GM23338 (cell line): ENCODE measurements around the gene F7. TPM values are rescaled to one million over a fixed set of nuclear protein-coding genes. Genes with fewer than 3 reads are reported as not detected.

ENCODE experiments used
- ATAC-seq: fragments of 200-7000 bp; cut with Tn5 transposase; 3 replicates; pipeline ENCODE4 v1.9.1; 2020
- DNase-seq: peaks from one replicate; pipeline ENCODE4 v3.0.0-alpha.2; 2015; ENCODE audit warnings: low spot score
- H2AFZ ChIP-seq: fragments of 200-600 bp; sonication (generic); 2 replicates; pipeline ENCODE4 v1.8.0; 2016; ENCODE audit warnings: antibody characterized with exemption, mild to moderate bottlenecking, moderate library complexity
- H3F3A ChIP-seq: fragments of 200-600 bp; sonication (generic); replicated peaks from 2 replicates; pipeline ENCODE4 v1.8.0; 2017; ENCODE audit warnings: antibody characterized with exemption, mixed run types, low read depth
- H3K27ac ChIP-seq: fragments of 200-600 bp; sonication (generic); 2 replicates; pipeline ENCODE4 v1.6.1; 2016; ENCODE audit warnings: low read depth
- H3K27me3 ChIP-seq: fragments of 200-600 bp; sonication (generic); 2 replicates; pipeline ENCODE4 v1.8.0; 2016; ENCODE audit warnings: mild to moderate bottlenecking, mixed run types, moderate library complexity; ENCODE audit not compliant: insufficient read depth
- H3K36me3 ChIP-seq: fragments of 200-600 bp; sonication (generic); 2 replicates; pipeline ENCODE4 v1.8.0; 2016; ENCODE audit warnings: mild to moderate bottlenecking; ENCODE audit not compliant: insufficient read depth
- H3K4me1 ChIP-seq: fragments of 200-600 bp; sonication (generic); 2 replicates; pipeline ENCODE4 v1.8.0; 2016; ENCODE audit warnings: mild to moderate bottlenecking, moderate library complexity; ENCODE audit not compliant: insufficient read depth
- H3K4me2 ChIP-seq: fragments of 200-600 bp; sonication (generic); 2 replicates; pipeline ENCODE4 v1.7.1; 2017; ENCODE audit warnings: mixed run types
- H3K4me3 ChIP-seq: fragments of 200-600 bp; sonication (generic); 2 replicates; pipeline ENCODE4 v1.6.1; 2016; ENCODE audit warnings: mixed run types
- H3K79me2 ChIP-seq: fragments of 200-600 bp; sonication (generic); replicated peaks from 2 replicates; pipeline ENCODE4 v1.8.0; 2017; ENCODE audit warnings: mild to moderate bottlenecking; ENCODE audit not compliant: insufficient read depth
- H3K9me2 ChIP-seq: fragments of 200-600 bp; sonication (generic); 2 replicates; pipeline ENCODE4 v1.8.0; 2017; ENCODE audit not compliant: insufficient read depth
- H4K20me1 ChIP-seq: fragments of 200-600 bp; sonication (generic); replicated peaks from 2 replicates; pipeline ENCODE4 v1.8.0; 2017; ENCODE audit warnings: mild to moderate bottlenecking; ENCODE audit not compliant: insufficient read depth
- H3K27ac Mint-ChIP-seq: 2 replicates; pipeline ENCODE4 v1.8.0; 2020; ENCODE audit warnings: inconsistent platforms, mild to moderate bottlenecking, moderate library complexity, mixed read lengths
- H3K27me3 Mint-ChIP-seq: 3 replicates; pipeline ENCODE4 v1.8.0; 2022; ENCODE audit warnings: low read depth, mild to moderate bottlenecking, moderate library complexity, mixed read lengths, inconsistent platforms; ENCODE audit not compliant: insufficient read depth, poor library complexity
- H3K36me3 Mint-ChIP-seq: 3 replicates; pipeline ENCODE4 v1.8.0; 2021; ENCODE audit warnings: low read depth, mild to moderate bottlenecking, inconsistent platforms, moderate library complexity, mixed read lengths
- H3K4me1 Mint-ChIP-seq: 3 replicates; pipeline ENCODE4 v1.8.0; 2020; ENCODE audit warnings: mild to moderate bottlenecking, inconsistent platforms, mixed read lengths
- H3K4me3 Mint-ChIP-seq: 3 replicates; pipeline ENCODE4 v1.8.0; 2021; ENCODE audit warnings: moderate library complexity, mild to moderate bottlenecking, inconsistent platforms, mixed read lengths
- H3K9me3 Mint-ChIP-seq: 3 replicates; pipeline ENCODE4 v1.8.0; 2020; ENCODE audit warnings: moderate library complexity, mild to moderate bottlenecking, inconsistent platforms, mixed read lengths
- CREB1 ChIP-seq: fragments of 250-450 bp; sonication (Bioruptor Pico); IDR thresholded peaks from 2 replicates; pipeline ENCODE4 v1.5.0; 2020; ENCODE audit warnings: low read depth, mild to moderate bottlenecking, moderate library complexity
- CTCF ChIP-seq, 2 experiments: fragments of 200-600 bp in 1 of 2; sonication (generic) in 1 of 2; conservative IDR thresholded peaks; 2 replicates each; pipeline versions ENCODE4 v1.5.1 to v1.6.1; 2016 to 2017; ENCODE audit warnings: antibody characterized with exemption in 2 of 2, low read depth in 2 of 2, mild to moderate bottlenecking in 2 of 2, moderate library complexity in 1 of 2
- ETS1 ChIP-seq: IDR thresholded peaks from 2 replicates; pipeline ENCODE4 v1.6.1; 2016; ENCODE audit warnings: antibody characterized with exemption
- EZH2 ChIP-seq: fragments of 200-600 bp; sonication (generic); IDR thresholded peaks from one replicate; pipeline ENCODE4 v1.8.0; 2017; ENCODE audit warnings: antibody characterized with exemption, mild to moderate bottlenecking, low read depth; ENCODE audit not compliant: unreplicated experiment
- EZH2phosphoT487 ChIP-seq: fragments of 200-600 bp; sonication (generic); IDR thresholded peaks from one replicate; pipeline ENCODE4 v1.8.1; 2018; ENCODE audit warnings: antibody characterized with exemption; ENCODE audit not compliant: unreplicated experiment
- JUNB ChIP-seq: IDR thresholded peaks from one replicate; pipeline ENCODE4 v1.6.1; 2016; ENCODE audit warnings: antibody characterized with exemption; ENCODE audit not compliant: unreplicated experiment
- NANOG ChIP-seq: IDR thresholded peaks from 2 replicates; pipeline ENCODE4 v1.6.1; 2016; ENCODE audit warnings: antibody characterized with exemption, borderline replicate concordance
- POLR2AphosphoS5 ChIP-seq: IDR thresholded peaks from 2 replicates; pipeline ENCODE4 v1.6.1; 2016; ENCODE audit warnings: antibody characterized with exemption, low read depth
- REST ChIP-seq: IDR thresholded peaks from one replicate; pipeline ENCODE4 v1.6.1; 2018; ENCODE audit warnings: antibody characterized with exemption; ENCODE audit not compliant: unreplicated experiment
- STAT1 ChIP-seq: IDR thresholded peaks from one replicate; pipeline ENCODE4 v1.6.1; 2016; ENCODE audit warnings: antibody characterized with exemption; ENCODE audit not compliant: unreplicated experiment
- ZNF114 ChIP-seq: fragments of 250-450 bp; sonication (Bioruptor Pico); IDR thresholded peaks from 2 replicates; pipeline ENCODE4 v1.5.0; 2020; ENCODE audit warnings: mild to moderate bottlenecking, moderate library complexity
- ZNF331 ChIP-seq: fragments of 250-450 bp; sonication (Bioruptor Pico); IDR thresholded peaks from 2 replicates; pipeline ENCODE4 v1.5.0; 2020; ENCODE audit warnings: low read depth, mild to moderate bottlenecking, moderate library complexity
- ZNF462 ChIP-seq: fragments of 250-450 bp; sonication (Bioruptor Pico); IDR thresholded peaks from 2 replicates; pipeline ENCODE4 v1.5.0; 2020; ENCODE audit warnings: mild to moderate bottlenecking, moderate library complexity
- polyA plus RNA-seq: library from polyadenylated mRNA; unstranded; fragments of >200 nt; fragmentation: Nextera tagmentation; extraction: Ambion mirVana; gene quantifications from 2 replicates; pipeline ENCODE4 v1.2.1, GENCODE V29; 2016
- total RNA-seq: library from RNA; depleted of rRNA; stranded (reverse); fragments of >200 nt; shearing (Covaris generic); gene quantifications from 2 replicates; pipeline ENCODE4 v1.2.3, GENCODE V29; 2014

The F7 gene
- total and polyA plus RNA-seq, 2 experiments from 2014 or later = 0.16 to 0.24 TPM

GRCh38 chr13:113069861-113070805 is 35.5 kb upstream of the F7 start:
- DNase-seq = no peak
- no peaks in the 10 kb centered on the region for H3K4me1 ChIP-seq
- H3K9me2 ChIP-seq = no peaks in the 10 kb centered on the region
- Mint-ChIP-seq H3K36me3 (no peaks in the 10 kb centered on the region), H3K9me3 (no peaks in the 10 kb centered on the region), H3K27ac (peak overlapping the region; percentile 49; the same call in 1 of the 2 replicates), H3K27me3 (peaks cover 8% of the 10 kb centered on the region), H3K4me1 (peaks cover 8% of the 10 kb centered on the region; the same call in 2 of the 3 replicates), H3K4me3 (no peak overlapping the region)
- H3F3A ChIP-seq = no peaks in the 10 kb centered on the region
- no peaks in the 10 kb centered on the region for H3K79me2 ChIP-seq
- H3K4me3 ChIP-seq = no peak overlapping the region
- H3K36me3 ChIP-seq = no peaks in the 10 kb centered on the region
- no peak overlapping the region for H2AFZ ChIP-seq
- ATAC-seq = peak; percentile 76
- no peaks in the 10 kb centered on the region for H3K27me3 ChIP-seq
- no peak overlapping the region for H3K4me2 ChIP-seq
- H4K20me1 ChIP-seq = no peaks in the 10 kb centered on the region
- peak overlapping the region; percentile 32; the same call in 1 of the 2 replicates for H3K27ac ChIP-seq
- no peak for TF ChIP-seq ZNF462 (CRISPR knock-in tag)
- TF ChIP-seq JUNB = no peak
- no peak for TF ChIP-seq EZH2
- no peak for TF ChIP-seq ZNF114
- no peak for TF ChIP-seq NANOG
- TF ChIP-seq REST = no peak
- TF ChIP-seq CTCF (conservative IDR thresholded peaks at IDR 0.05; ENCODE audit: low read depth in 2 of 2) = no peak
- TF ChIP-seq ZNF331 (CRISPR knock-in tag) = no peak
- TF ChIP-seq ETS1 = no peak
- no peak for TF ChIP-seq STAT1
- no peak for TF ChIP-seq CREB1 (CRISPR knock-in tag)
- TF ChIP-seq POLR2AphosphoS5 = no peak
- no peak for TF ChIP-seq EZH2phosphoT487
